HFF-Myc (cell line): ENCODE data around the gene SH2D7.

Experiments used
- DNase-seq: peaks from one replicate; pipeline ENCODE4 v3.0.0-alpha.2; 2011; ENCODE audit warnings: low read depth; ENCODE audit errors: extremely low read depth
- H3K4me3 ChIP-seq: replicated peaks from 2 replicates; pipeline ENCODE4 v1.5.1; 2011; ENCODE audit warnings: low read depth, mild to moderate bottlenecking, control low read depth, low read length
- CTCF ChIP-seq: IDR thresholded peaks from 2 replicates; pipeline ENCODE4 v1.5.1; 2012; ENCODE audit warnings: mild to moderate bottlenecking, low read depth, low read length, control low read depth; ENCODE audit errors: missing control alignments

Gene SH2D7

GRCh38 chr15:78102741-78103140 lies 10.4 kb downstream of the SH2D7 start:
- TF ChIP-seq CTCF, result no peak
- no peak for DNase-seq
- H3K4me3 ChIP-seq, result no peak overlapping the region

GRCh38 chr15:78103406-78104118 lies 11.2 kb downstream of the SH2D7 start:
- no peak for DNase-seq
- H3K4me3 ChIP-seq, result no peak overlapping the region
- TF ChIP-seq CTCF, result no peak

DNA sequence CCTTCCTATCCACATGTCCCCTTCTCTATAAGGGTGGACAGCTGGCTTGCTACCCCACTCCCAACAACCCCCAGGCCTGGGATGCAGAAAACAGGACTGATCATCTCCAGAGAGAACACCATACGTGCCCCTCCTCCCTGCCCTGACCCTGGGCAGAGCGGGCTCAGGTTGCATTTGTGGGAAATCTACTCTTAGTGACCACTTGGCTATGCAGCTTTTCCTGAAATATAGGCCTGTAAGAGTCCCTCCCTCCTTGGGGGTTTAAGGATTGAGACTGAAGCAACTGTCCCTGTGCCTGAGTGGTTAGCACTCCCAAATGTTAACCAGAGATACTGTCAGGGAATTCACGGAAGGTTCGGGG lies 11.7 kb downstream of the SH2D7 start:
- no peak for DNase-seq
- H3K4me3 ChIP-seq, result no peak overlapping the region
- TF ChIP-seq CTCF, result no peak

- no peak for DNase-seq
- no peak overlapping the region for H3K4me3 ChIP-seq
- TF ChIP-seq CTCF, result no peak
Observed at GRCh38 chr15:78104566-78105475, 12.5 kb downstream of the SH2D7 start.

DNA sequence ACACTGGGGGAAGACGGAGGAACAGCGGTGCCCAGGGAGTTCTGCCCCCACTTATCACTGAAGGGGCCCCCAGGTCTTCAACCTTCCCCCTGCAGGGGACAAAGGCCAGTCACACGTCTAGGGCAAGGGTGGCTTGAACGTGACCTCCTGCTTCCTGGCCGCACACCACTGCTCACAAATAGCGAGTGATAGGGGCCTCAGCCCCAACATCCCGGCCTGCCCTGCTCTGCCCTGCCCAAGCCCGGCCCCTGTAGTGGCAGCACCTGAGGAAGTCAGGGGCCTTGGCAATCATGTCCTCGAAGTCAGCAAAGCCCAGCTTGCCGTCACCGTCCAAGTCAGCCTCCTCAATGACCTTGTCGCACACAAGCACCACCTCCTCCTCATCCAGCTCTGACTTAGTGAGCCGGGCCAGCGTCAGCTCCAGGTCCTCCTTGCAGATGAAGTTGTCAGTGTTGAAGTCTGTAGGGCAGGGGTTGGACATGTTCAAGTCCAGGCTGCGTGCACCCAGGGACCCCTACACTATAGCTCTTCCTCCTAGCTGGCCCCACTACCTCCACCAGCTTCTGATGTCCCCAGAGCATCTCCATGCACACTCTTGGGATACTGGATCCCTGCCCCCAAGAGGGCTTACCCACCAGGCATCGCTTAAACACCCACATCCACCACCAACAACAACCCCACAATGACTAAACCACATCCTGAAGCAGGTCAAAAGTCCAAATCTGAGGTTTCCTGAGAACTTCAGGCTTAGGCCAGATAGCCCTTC lies 13.3 kb downstream of the SH2D7 start:
- no peak overlapping the region for H3K4me3 ChIP-seq
- no peak for DNase-seq
- no peak for TF ChIP-seq CTCF

DNA sequence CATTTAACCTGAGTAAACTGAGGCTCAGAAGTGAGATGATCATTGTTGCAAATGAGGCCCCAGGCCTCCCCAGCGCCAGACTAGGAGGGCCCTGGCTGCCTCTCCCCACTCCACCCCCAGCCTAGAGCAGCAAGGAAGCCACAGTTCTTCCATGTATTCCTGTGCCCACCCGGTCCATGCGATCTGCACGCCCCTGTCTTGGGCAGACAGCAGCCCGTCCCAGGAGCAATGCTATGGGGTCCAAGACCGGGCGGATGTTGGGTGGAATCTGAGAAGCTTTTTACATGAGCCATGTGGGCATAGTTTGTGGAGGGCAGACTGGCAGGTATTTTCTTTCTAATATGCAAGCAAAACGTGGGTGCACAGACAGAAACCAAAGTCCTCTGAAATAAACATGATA lies 15.1 kb downstream of the SH2D7 start:
- no peak for TF ChIP-seq CTCF
- H3K4me3 ChIP-seq, result no peak overlapping the region
- no peak for DNase-seq
